ENCODE measurements around the gene TRIM17. TPM values are rescaled to one million over a fixed set of nuclear protein-coding genes. Genes with fewer than 3 reads are reported as not detected.

The TRIM17 gene
- total RNA-seq, 3 donors from 2014 or later (not counting 1 experiment from before 2014, with no cell fraction given) = 8.0 to 13.4 (median 8.4) TPM

DNA sequence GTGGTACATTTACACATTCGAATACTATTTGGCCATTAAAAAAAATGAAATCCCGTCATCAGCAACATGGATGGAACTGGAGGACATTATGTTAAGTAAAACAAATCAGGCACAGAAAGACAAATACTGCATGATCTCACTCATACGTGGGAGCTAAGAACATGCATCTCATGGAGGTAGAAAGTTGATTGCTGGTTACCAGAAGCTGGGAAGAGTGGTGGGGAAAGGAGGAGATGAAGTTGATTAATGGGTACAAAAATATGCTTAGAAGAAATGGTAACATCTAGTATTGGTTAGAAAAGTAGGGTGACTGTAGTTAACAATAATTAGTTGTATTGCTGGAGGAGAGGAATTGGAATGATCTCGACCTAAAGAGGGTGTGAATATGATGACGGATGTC is 45.9 kb upstream of the TRIM17 start:
- peak overlapping the region; percentile 92 for H3K4me3 Mint-ChIP-seq
- no peaks in the 10 kb centered on the region for H3K36me3 Mint-ChIP-seq
- no peaks in the 10 kb centered on the region for H3K9me3 Mint-ChIP-seq
- H3K4me3 ChIP-seq (ENCODE audit: low read length) = no peak overlapping the region
- H3K27ac ChIP-seq (ENCODE audit: low read length) = no peak overlapping the region
- ATAC-seq = no peak
- 95% methylated on average over 3 of the region's 5 CpGs for WGBS (ENCODE audit: insufficient coverage)
- H3K27ac Mint-ChIP-seq = no peak overlapping the region
- peaks cover 47% of the 10 kb centered on the region for H3K4me1 ChIP-seq (ENCODE audit: control insufficient read depth, insufficient read depth, low read length)
- DNase-seq = no peak
- intact Hi-C loops (cut with micrococcal nuclease) = no loop called here
- H3K4me1 Mint-ChIP-seq = peaks cover 52 to 53% of the 10 kb centered on the region in 2 donors
- H3K9me3 ChIP-seq (ENCODE audit: control insufficient read depth, insufficient read depth, low read length) = no peaks in the 10 kb centered on the region
- TF ChIP-seq, protein P1, sequence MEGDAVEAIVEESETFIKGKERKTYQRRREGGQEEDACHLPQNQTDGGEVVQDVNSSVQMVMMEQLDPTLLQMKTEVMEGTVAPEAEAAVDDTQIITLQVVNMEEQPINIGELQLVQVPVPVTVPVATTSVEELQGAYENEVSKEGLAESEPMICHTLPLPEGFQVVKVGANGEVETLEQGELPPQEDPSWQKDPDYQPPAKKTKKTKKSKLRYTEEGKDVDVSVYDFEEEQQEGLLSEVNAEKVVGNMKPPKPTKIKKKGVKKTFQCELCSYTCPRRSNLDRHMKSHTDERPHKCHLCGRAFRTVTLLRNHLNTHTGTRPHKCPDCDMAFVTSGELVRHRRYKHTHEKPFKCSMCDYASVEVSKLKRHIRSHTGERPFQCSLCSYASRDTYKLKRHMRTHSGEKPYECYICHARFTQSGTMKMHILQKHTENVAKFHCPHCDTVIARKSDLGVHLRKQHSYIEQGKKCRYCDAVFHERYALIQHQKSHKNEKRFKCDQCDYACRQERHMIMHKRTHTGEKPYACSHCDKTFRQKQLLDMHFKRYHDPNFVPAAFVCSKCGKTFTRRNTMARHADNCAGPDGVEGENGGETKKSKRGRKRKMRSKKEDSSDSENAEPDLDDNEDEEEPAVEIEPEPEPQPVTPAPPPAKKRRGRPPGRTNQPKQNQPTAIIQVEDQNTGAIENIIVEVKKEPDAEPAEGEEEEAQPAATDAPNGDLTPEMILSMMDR (IDR thresholded peaks at IDR 0.05) = no peak
- peaks cover 8 to 9% of the 10 kb centered on the region in 2 donors for H3K27me3 Mint-ChIP-seq (ENCODE audit: low read depth in 2 of 2)
- no peaks in the 10 kb centered on the region for H3K27me3 ChIP-seq (ENCODE audit: control insufficient read depth, insufficient read depth, low read length)
- H3K36me3 ChIP-seq (ENCODE audit: control insufficient read depth, insufficient read depth, low read length) = no peaks in the 10 kb centered on the region

DNA sequence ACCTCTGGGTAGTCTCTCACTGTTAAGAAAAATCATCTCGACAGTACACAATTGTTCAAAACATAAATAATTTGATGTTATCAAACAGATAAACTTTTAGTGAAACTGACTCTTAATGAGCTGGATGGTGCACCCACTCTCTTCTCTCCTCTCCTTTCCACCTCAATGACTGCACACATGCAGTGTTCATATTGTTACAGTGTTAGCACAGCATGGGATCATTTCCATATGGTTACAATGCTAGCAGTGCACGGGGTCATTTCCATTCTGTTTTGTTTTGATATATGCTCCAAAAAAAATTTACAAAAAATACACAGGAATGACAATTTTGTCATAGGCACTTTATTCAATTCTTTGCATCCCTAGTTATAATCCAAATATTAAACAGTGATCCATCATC is 44.2 kb upstream of the TRIM17 start:
- no peaks in the 10 kb centered on the region for H3K9me3 ChIP-seq (ENCODE audit: control insufficient read depth, insufficient read depth, low read length)
- no peaks in the 10 kb centered on the region for H3K27me3 ChIP-seq (ENCODE audit: control insufficient read depth, insufficient read depth, low read length)
- peak overlapping the region in 1 of 2 donors; percentile 16 for H3K27ac Mint-ChIP-seq
- ATAC-seq (no peak), DNase-seq (no peak)
- H3K27me3 Mint-ChIP-seq (ENCODE audit: low read depth in 2 of 2) = peaks cover 0 to 2% of the 10 kb centered on the region in 2 donors
- peak overlapping the region; percentile 81 for H3K4me3 Mint-ChIP-seq
- intact Hi-C loops (cut with micrococcal nuclease) = no loop called here
- H3K36me3 ChIP-seq (ENCODE audit: control insufficient read depth, insufficient read depth, low read length) = no peaks in the 10 kb centered on the region
- H3K4me1 ChIP-seq (ENCODE audit: control insufficient read depth, insufficient read depth, low read length) = peaks cover 51% of the 10 kb centered on the region
- H3K36me3 Mint-ChIP-seq = no peaks in the 10 kb centered on the region
- no peaks in the 10 kb centered on the region for H3K9me3 Mint-ChIP-seq
- no peak overlapping the region for H3K4me3 ChIP-seq (ENCODE audit: low read length)
- TF ChIP-seq, protein P1 (IDR thresholded peaks at IDR 0.05) = no peak
- peaks cover 53 to 64% of the 10 kb centered on the region in 2 donors for H3K4me1 Mint-ChIP-seq
- H3K27ac ChIP-seq (ENCODE audit: low read length) = no peak overlapping the region
- WGBS (ENCODE audit: insufficient coverage) = 100% methylated on average over 2 of the region's 2 CpGs

DNA sequence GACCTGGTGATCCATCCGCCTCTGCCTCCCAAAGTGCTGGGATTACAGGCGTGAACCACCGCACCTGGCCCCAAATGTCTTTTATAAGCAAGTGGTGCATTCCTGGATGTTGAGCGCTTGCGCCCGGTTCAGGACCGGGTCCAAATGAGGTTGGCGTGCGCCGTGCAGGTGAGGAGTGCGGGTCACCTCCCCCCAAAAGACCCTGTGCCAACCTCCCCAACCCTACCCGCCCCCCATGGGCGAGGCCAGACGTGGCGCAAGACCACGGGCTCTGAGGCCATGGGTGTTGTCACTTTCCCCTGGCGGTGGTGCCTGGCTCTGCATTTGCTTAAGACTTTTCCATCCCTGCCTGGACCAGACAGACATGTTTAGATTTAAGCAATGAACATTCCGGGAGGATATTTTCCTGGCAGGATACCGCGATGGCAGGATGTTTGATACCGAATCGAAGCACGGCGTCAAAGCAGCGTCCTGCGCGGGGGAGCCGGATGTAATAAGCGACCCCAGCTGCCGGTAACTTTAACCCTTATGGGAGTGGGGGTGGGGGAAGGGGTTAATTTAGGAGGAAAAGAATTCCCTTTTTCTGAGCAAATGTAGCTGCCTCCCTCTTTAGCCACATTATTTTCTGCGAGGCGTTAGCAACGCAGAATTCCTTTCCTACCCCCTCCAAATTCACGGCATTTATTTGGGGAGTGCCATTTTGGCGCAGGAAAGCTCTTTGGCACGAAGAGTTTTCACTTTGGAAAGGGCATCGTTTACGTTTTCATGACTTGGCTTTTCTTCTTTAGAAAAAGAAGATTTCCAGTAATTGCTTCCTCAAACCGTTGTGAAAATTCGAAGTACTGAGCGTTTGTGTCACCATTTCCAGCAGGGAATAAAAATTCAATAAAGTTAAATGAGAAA is 42.7 kb upstream of the TRIM17 start:
- no peaks in the 10 kb centered on the region for H3K9me3 ChIP-seq (ENCODE audit: control insufficient read depth, insufficient read depth, low read length)
- H3K4me1 Mint-ChIP-seq = peaks cover 38 to 49% of the 10 kb centered on the region in 2 donors
- peak overlapping the region; percentile 99 for H3K4me3 Mint-ChIP-seq
- peaks cover 0 to 2% of the 10 kb centered on the region in 2 donors for H3K27me3 Mint-ChIP-seq (ENCODE audit: low read depth in 2 of 2)
- no peak for ATAC-seq
- no peaks in the 10 kb centered on the region for H3K36me3 ChIP-seq (ENCODE audit: control insufficient read depth, insufficient read depth, low read length)
- no peaks in the 10 kb centered on the region for H3K36me3 Mint-ChIP-seq
- TF ChIP-seq, protein P1 (IDR thresholded peaks at IDR 0.05) = peak; percentile 66
- WGBS (ENCODE audit: insufficient coverage) = 9% methylated on average over 41 of the region's 41 CpGs
- intact Hi-C loops (cut with micrococcal nuclease) = loop anchor here (5.0 kb wide), 1 partner anchor 52 kb away; the partner anchor contains the start of gene TRIM11
- DNase-seq = peak; percentile 33 to 77
- H3K4me3 ChIP-seq (ENCODE audit: low read length) = peak overlapping the region; percentile 61
- no peaks in the 10 kb centered on the region for H3K9me3 Mint-ChIP-seq
- H3K27ac Mint-ChIP-seq = peak overlapping the region; percentile 99
- H3K27ac ChIP-seq (ENCODE audit: low read length) = peak overlapping the region; percentile 96
- peaks cover 38% of the 10 kb centered on the region for H3K4me1 ChIP-seq (ENCODE audit: control insufficient read depth, insufficient read depth, low read length)
- H3K27me3 ChIP-seq (ENCODE audit: control insufficient read depth, insufficient read depth, low read length) = no peaks in the 10 kb centered on the region
